AG04450 (cell line): ENCODE data around the gene SCAND1. TPM values are rescaled to one million over a fixed set of nuclear protein-coding genes. Genes with fewer than 3 reads are reported as not detected.

Experiments
- CTCF ChIA-PET: fragments of 300-600, 350-600 bp; formaldehyde crosslinking; extraction: SDS; loops from one replicate; lab custom pipeline; 2022; ENCODE audit warnings: antibody characterized with exemption, inconsistent platforms; lab: Charles Lee
- POLR2A ChIA-PET: fragments of 350-600 bp; formaldehyde crosslinking; extraction: SDS; loops from one replicate; lab custom pipeline; 2021; ENCODE audit warnings: antibody characterized with exemption, inconsistent platforms; lab: Yijun Ruan, JAX
- DNase-seq: peaks from one replicate; pipeline ENCODE4 v3.0.0-alpha.2; 2011; ENCODE audit warnings: low read depth, low spot score
- H3K27ac ChIP-seq: one replicate; pipeline ENCODE4 v1.5.1; 2012; ENCODE audit warnings: low read depth, low read length, control low read depth
- H3K27me3 ChIP-seq: one replicate; pipeline ENCODE4 v1.6.0; 2012; ENCODE audit warnings: low read length; ENCODE audit not compliant: control insufficient read depth, insufficient read depth
- H3K4me3 ChIP-seq: 2 replicates; pipeline ENCODE4 v1.5.1; 2011; ENCODE audit warnings: mild to moderate bottlenecking, low read depth, low read length, control low read depth
- H3K9me3 ChIP-seq: 2 replicates; pipeline ENCODE4 v1.5.1; 2012; ENCODE audit warnings: low read length; ENCODE audit not compliant: control insufficient read depth, insufficient read depth
- polyA plus RNA-seq: library from polyadenylated mRNA; depleted of rRNA; stranded (reverse); fragments of >200 nt; gene quantifications from 2 replicates; pipeline ENCODE4 v1.2.3, GENCODE V29; 2011
- TF ChIP-seq, protein P1 (sequence below): IDR thresholded peaks from 2 replicates; pipeline ENCODE4 v1.5.1; 2011; ENCODE audit warnings: low read depth, low read length, control low read depth, inconsistent platforms

Gene SCAND1
- polyA plus RNA-seq, 1 experiment = 7.4 TPM

- Histone ChIP-seq H3K27me3 (no peaks in the 10 kb centered on the region), H3K4me3 (no peak overlapping the region), H3K27ac (peak overlapping the region; percentile 77), H3K9me3 (no peaks in the 10 kb centered on the region)
- ChIA-PET CTCF (interaction anchor here (0.7 kb wide), 1 partner anchor 62 kb away, joined by 3 read pairs; no protein-coding TSS in a partner anchor), POLR2A (no interaction called here)
- TF ChIP-seq, protein P1, sequence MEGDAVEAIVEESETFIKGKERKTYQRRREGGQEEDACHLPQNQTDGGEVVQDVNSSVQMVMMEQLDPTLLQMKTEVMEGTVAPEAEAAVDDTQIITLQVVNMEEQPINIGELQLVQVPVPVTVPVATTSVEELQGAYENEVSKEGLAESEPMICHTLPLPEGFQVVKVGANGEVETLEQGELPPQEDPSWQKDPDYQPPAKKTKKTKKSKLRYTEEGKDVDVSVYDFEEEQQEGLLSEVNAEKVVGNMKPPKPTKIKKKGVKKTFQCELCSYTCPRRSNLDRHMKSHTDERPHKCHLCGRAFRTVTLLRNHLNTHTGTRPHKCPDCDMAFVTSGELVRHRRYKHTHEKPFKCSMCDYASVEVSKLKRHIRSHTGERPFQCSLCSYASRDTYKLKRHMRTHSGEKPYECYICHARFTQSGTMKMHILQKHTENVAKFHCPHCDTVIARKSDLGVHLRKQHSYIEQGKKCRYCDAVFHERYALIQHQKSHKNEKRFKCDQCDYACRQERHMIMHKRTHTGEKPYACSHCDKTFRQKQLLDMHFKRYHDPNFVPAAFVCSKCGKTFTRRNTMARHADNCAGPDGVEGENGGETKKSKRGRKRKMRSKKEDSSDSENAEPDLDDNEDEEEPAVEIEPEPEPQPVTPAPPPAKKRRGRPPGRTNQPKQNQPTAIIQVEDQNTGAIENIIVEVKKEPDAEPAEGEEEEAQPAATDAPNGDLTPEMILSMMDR = peak; percentile 24
- DNase-seq = no peak
Observed at GRCh38 chr20:35947489-35947888, 6.8 kb downstream of the SCAND1 start.

DNA sequence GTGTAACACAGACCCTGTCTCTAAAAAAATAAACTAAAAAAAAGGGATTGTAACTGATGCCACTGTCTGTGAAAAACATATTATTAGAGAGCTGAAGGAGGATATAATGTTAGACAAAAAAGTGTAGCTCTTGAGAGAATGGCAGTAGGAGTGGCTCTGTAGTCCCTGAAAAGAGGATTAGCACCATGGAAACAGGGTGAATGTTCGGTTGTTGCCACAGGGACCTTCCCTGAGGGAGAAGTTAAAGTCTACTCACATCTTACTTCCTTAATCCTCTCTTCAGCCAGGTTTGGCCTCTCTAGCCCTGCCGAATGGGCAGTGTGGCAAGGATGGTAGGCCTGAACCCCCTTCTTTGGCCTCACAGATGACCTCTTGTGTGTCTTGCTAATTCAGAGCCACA lies 12.1 kb downstream of the SCAND1 start:
- Histone ChIP-seq H3K27me3 (no peaks in the 10 kb centered on the region), H3K27ac (no peak overlapping the region), H3K9me3 (no peaks in the 10 kb centered on the region), H3K4me3 (no peak overlapping the region)
- ChIA-PET CTCF (interaction anchor here (2.2 kb wide), 1 partner anchor 12 kb away, joined by 22 read pairs; the partner anchor contains the start of gene SCAND1), POLR2A (interaction anchor here (1.1 kb wide), 1 partner anchor 12 kb away, joined by 4 read pairs; the partner anchor contains the start of gene SCAND1)
- TF ChIP-seq, protein P1 = no peak
- DNase-seq = no peak

- H3K27me3 ChIP-seq = no peaks in the 10 kb centered on the region
- TF ChIP-seq, protein P1 = no peak
- ChIA-PET POLR2A (no interaction called here), CTCF (interaction anchor here (2.2 kb wide), 1 partner anchor 13 kb away, joined by 22 read pairs; the partner anchor contains the start of gene SCAND1)
- DNase-seq = no peak
- H3K27ac ChIP-seq = no peak overlapping the region
- no peaks in the 10 kb centered on the region for H3K9me3 ChIP-seq
- H3K4me3 ChIP-seq = no peak overlapping the region
Observed at GRCh38 chr20:35941620-35942019, 12.7 kb downstream of the SCAND1 start.

DNA sequence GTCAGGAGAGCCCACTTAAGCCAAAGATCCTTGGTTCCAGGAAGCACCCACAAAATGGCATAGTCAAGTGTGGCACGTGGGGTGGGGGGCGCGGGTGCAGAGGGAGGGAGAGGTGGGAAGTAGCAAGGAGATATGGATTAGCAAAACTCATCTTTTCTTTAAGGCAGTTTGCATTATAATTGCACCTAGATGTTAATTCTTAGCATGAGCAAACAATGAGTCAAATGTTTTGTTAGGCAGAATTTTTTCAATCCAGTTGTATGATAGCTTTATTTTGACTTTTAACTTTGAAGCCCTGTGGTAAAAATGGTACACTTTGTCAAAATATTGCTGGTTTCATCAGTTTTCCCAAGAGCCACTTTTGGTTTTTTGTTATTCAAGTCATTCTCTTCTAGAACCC lies 15.0 kb downstream of the SCAND1 start:
- no peak overlapping the region for H3K4me3 ChIP-seq
- no peaks in the 10 kb centered on the region for H3K9me3 ChIP-seq
- no peaks in the 10 kb centered on the region for H3K27me3 ChIP-seq
- CTCF ChIA-PET = interaction anchor here (3.3 kb wide), 1 partner anchor 15 kb away, joined by 14 read pairs; the partner anchor contains the start of gene SCAND1
- POLR2A ChIA-PET = interaction anchor here (0.6 kb wide), 1 partner anchor 37 kb away, joined by 6 read pairs; no protein-coding TSS in a partner anchor
- no peak for DNase-seq
- TF ChIP-seq, protein P1 = no peak
- H3K27ac ChIP-seq = no peak overlapping the region

- H3K9me3 ChIP-seq = no peaks in the 10 kb centered on the region
- ChIA-PET CTCF (interaction anchor here (0.5 to 1.4 kb wide), 2 partner anchors 21 to 507 kb away, joined by 4 read pairs; partner anchors contain the start of gene SCAND1), POLR2A (no interaction called here)
- no peaks in the 10 kb centered on the region for H3K27me3 ChIP-seq
- TF ChIP-seq, protein P1 = no peak
- no peak for DNase-seq
- no peak overlapping the region for H3K27ac ChIP-seq
- H3K4me3 ChIP-seq = no peak overlapping the region
Observed at GRCh38 chr20:35934050-35934449, 20.3 kb downstream of the SCAND1 start.
